HG03457 (cell line): ENCODE measurements around the gene RASGRF1.

ENCODE experiments used
- ATAC-seq: cut with Tn5 transposase; IDR thresholded peaks from one replicate; pipeline ENCODE4 v1.9.1; 2021; ENCODE audit warnings: moderate number of reproducible peaks; ENCODE audit not compliant: unreplicated experiment

RASGRF1 gene

DNA sequence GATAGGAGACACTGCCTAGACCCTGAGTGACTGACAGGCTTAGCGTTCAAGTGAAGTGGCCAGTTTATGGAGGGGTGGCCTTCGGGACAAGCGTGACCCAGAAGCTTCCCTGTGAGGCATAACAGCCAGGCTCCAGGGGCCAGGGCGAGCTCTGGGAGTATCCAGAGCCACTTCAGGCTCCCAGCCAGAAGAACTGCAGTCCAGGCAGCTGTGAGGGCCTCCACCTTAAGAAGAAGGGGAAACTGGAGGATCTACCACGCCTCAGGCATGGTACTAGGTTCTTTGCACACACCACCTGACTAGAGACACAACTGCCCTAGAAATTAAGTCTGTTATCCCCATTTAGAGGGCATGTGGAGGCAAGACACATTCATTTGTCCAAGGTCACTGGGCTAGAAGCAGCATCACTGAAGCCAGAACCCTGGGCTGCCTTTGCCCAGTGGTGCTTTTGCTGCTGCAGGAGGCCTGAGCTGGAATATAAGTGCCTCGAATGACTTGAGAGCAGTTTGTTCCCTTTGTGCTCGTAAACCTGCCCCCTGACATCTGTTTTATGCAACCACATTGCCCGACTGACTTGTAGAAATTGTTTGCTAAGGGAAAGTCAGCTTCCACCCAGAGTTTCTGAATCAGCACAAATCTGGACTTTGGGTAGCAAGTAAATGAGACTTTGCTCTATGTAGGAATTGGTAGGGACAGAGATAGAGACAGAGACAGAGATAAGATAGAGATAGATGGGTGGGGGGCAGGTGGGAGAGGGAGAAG, 23.3 kb downstream of the RASGRF1 start:
- no peak for ATAC-seq

DNA sequence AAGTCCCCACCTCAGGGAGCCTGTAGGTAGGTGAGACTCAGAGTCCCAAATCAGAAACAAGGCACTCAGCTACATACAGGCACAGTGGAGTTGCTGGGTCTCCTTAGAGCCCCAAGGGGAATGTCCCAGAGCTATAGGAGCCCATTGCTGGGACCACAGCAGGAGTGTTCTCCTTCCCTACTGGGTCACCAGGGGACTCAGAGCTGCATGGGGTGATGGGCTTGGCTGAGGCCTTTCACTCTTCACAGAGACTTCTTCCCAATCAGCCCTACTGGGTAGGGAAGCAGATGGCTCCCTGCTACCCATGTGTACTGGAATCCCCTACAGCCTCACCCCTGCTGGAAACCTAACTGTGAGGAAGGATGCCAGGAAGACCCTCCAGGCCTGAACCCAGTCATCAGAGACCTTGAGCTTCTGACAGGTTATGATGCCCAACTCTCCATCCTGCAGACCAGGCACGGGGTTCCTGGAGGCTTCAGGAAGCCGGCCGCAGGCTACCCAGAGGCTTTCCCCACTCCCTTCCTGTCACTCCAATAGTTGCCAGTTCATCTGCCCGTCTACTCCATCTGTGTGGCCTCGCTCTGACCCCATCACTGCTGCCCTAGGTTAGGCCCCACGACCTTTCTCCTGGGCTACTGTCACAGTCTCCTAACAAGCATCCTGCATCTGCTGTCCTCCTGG, 24.0 kb downstream of the RASGRF1 start:
- no peak for ATAC-seq

DNA sequence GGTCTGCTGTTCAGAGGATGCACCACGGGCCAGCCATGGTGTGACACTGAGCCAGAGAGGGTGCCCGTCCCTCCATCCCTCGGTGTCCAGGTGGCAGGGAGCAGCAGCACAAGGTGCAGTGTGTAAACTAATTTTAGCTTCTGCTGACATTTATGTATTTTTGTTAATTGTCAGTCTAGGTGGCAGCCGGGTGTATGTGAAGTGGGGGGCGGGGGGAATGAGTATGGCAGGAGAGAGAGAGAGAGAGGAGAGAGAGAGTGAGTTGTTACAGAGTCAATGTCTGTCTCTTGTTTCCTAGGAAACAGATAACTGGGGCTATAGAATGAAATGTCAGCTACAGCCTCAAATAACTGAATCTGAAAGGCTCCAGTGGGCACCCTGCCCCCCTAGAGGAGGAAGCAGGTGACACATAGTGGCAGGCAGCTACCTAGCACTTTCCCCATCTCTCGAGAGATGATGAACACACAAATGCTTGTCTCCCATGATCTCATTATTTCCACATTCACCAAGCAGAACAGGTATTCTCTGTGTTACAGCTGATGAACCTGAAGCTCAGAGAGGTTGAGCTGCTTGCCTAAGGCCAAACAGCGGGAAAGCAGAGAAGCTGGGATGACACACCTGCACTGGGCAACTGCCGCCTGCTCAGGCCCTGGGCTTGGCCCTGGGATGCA, 24.7 kb downstream of the RASGRF1 start:
- no peak for ATAC-seq

DNA sequence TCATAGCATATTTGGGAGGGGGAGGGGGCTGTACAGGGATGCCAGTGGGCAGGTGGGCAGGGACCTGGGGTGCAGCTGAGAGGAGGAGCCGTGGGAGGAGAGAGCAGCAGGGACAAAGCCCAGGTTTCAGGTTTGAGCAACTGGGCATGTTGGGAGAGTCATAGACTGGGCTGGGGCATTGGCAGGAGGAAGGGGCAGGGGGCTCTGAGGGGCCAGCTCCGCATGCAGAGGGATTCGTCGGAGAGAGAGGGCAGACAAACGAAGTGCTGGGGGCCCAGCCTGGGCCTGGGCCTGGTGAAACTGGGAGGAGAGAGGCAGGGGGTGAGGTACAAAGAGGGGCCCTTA, 25.2 kb downstream of the RASGRF1 start:
- ATAC-seq = no peak

DNA sequence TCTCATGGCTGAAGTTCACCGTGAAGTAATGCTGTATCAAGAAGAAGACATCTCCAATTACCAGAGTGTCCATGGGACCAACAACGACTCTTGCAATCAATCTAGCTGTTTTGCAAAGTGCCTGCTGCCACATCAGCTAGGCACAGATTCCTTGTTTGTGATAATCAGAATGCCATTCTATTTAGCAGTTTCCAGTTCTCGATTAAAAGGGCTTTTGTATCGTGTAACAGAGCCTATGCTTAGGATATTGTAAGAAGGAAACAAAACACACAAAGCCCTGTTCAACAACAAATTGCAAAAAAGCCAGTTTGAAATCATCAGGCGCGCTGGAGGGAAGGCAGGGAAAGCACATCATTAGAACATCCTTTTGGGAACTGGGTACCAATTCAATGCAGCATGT, 26.1 kb downstream of the RASGRF1 start:
- ATAC-seq = no peak

DNA sequence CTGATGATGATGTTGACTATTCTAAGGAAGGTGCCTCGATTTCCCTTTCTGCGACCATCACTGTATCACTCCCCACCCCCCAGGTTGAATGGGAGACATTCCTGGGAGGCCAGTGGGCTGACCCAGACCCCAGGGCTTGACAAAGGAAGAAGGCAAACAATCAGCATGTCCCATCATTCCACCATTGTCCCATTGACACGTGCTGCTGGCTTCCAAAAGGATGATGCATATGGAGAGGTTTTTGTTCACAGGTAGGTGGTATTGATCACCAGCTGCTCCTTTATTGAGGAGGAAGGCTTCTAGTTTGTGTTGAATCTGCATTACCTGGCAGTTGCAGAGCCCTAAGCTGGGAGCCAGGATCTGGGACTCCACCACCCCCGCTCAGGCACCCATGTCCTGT, 30.4 kb downstream of the RASGRF1 start:
- no peak for ATAC-seq

DNA sequence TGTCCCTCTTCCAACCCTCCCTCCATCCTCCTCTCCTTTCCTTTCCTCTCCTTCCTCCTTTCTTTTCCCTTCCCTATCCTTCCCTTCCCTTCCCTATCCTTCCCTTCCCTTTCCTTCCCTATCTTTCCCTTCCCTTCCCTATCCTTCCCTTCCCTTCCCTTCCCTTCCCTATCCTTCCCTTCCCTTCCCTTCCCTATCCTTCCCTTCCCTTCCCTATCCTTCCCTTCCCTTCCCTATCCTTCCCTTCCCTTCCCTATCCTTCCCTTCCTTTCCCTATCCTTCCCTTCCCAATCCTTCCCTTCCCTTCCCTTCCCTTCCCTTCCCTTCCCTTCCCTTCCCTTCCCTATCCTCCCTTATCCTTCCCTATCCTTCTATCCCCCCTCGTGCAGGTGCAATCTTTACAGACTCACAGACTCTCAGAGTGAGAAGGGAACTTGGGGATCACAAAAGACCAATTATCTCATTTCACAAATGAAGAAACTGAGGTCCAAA, 31.5 kb downstream of the RASGRF1 start:
- no peak for ATAC-seq

DNA sequence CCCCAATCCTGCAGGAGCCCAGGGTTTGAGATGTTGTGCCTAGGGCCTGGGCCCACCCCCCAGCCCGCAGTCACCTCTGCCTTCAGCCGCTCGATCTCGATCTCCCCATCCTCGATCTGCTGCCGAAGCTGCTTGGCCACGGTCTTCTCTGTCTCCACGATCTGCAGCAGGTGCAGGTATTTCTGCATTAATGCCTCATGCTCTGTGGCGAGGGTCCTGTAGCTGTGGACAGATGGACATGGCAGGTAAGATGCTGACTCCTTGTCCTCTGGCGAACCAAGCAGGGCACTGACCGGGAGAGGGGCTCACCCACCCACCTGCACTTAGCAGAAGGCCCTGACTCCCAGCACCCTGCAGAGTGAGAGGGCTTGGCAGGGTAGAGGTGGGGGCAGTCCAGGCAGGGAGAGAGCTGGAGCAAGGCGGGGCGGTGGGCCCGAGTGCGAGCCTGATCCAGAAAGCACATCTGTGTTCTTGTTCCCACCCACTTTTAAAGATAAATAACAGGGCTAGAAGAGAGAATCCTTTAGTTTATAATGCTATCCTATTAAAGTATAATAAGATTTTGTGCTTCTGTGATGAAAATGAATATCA, 32.2 kb downstream of the RASGRF1 start:
- ATAC-seq = no peak

DNA sequence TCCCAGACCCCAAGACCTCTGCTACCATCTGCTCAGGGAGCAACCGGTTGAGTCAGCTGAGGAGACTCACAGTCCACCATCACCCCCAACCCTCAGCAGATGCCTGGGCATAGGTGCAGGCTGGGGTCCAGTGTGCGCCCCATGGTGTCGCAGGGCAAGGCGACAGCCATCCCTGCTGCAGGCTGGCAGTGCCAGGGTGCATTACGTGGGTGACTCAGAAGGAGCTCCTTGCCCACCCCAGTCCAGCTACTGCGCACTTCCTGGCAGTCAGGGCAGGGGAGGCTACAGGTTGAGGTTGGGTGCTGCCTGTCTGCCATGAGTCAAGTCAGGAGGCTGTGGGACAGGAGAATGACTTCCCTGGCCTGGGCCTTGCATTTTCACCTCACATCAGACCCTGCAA, 33.5 kb downstream of the RASGRF1 start:
- no peak for ATAC-seq

DNA sequence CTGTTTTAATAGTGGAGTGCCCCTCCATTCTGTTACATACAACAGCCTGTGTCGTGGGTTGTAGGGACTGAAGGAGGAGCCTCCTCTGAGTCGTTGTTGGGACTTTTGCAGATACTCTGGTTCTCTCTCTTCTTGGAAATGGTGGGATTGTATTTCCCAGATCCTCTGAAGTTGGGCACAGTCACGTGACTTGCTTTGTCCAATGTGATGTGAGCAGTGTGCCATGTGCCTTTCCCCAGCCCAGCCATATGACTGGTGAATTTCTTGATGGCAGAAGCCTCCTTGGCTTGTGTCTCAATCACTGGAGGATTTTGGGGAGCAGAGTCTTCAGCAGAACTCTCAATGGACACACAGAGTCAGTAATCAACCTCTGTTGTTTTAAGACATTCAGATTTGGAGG, 36.2 kb downstream of the RASGRF1 start:
- ATAC-seq = no peak

DNA sequence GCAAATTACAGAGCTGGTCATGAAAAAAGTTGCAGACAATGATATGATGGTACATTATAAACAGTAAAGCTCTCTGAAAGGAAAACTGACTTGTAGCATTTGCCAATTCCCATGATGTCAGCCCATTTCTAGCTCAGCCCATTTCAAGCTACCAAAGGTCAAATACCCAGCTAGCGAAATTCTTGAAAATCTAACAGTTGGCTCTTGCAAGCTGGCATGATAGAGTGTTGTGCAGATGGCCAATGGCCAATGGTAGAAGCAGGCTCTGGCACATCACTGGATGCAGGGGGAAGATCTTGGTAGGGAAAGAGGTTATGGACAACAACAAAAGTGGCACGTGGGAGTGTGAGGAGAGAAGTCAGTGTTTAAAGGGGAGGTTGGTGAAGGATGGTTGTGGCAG, 36.7 kb downstream of the RASGRF1 start:
- no peak for ATAC-seq

DNA sequence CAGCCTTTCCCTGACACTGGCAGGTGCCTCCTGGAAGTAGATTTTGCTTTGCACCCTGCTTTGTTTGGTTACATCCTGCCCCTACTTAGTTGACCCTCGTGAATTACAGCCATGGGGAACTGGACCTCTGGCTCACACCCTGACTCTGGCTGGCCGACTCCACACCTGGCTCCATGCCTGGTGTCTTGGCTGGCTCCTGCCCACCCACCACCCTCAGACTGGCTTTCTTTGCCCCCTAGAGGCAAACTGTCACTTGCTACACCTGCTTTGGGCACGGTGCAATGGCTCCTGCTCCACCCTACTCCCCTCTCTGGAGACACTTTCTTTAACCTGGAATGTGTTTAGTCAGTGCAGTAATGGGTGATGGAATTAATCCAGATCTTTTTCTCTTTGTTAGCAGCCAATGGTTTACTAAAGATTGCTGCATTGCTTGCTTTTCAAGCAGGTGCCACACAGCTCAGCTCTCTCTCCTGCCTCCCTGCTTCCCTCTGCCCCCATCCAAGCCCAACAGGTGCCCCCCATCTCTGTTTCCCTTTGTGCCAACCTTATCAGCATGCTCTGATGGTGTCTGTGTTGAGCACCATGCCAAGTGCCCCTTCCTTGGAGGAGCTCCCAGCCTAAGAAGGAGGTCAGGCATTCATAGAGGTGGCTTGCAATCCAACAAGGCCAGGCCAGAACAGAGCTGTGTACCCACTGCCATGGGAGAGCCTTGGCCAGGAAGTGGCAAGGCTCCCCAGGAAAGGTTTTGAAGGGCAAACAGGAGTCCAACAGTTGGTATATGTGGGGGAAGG, 38.4 kb downstream of the RASGRF1 start:
- ATAC-seq = no peak

DNA sequence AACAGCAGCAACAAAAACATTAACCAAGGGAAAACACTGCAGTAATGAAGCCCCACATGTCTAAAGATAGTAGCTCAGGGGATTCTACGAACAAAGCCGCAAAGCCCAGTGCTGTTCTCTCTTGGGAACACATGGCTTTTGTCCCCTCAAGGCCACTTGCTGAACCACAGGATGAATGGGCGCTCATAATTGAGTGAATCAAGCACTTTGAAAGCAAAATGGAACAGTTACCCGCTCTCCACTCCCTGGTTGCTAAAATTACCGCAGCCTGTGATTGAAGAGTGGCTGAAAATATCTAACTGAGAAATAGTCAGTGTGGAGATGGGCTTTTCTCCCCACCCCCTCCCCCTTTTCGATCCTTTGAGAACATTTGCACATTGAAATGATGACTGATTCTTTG, 39.6 kb downstream of the RASGRF1 start:
- no peak for ATAC-seq

DNA sequence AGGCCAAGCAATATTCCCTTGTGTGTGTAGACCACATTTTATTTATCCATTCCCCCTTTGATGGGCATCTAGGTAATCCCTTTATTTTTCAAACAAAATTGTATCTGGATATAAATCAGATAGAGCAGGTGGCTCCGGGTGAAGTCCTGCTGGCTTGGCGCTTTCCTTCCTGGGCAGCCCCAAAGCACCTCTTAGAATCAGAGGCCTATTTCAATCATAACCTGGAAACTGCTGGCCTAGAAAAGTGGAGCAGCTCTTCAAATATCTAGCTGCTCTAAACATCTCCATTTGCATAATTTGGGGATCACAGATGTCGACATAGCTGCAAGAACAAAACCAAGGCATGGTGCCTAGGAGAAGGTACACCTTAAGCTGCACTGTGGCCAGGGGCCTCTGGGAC, 40.2 kb downstream of the RASGRF1 start:
- ATAC-seq = no peak

DNA sequence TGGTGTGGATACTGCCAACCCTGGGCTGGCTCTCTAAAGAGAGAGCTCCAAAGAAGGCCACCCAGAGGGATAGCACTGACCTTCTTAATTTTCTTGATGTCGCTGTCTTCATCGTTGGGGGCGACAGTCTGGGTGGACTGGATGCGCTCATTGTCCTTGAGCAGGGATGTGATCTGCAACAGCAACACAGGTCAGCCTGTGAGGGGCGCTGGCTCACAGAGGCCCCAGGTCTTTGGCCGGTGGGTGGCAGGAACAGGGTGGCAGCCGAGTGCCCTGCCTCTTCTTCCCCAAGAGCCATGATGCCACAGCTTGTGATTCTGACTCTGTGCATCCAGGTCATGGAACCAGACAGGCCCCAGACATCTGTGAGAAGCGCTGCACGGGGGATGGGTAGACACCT, 41.2 kb downstream of the RASGRF1 start:
- ATAC-seq = no peak

DNA sequence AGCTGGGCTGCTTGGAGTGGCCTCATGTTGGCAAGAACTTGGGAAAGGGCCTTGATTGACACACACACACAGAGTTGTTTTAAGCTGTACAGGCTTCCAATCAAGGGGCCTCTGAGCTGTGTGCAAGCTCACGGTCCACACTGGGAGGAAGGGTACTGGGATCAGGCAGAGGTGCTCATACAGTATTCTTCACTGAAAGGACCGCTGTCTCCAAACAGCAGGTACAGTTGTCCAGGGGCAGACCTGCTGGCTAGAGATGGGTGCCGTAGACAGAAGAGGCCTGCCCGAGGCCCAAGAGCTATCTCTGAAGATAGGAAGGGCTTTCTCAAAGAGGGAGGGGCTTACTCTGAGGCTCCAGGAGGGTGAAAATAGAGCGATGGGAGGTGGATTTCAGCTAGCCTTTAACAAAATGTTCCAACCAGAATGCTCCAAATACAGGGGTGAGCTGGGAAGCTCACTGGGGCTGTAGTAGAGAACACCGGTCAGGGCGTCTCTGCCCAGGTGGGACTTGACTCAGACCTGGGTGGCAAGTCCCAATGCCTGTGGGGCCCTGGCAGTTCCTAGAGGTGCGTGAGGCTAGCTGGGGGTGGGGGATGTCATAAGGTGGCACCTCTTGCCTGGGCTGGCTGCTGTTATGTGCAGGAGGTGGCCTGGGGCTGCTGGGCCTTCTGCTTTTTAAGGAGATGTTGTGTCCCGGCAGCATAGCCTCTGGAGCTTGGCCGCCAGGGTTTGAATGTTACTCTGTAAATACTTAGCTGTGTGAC, 42.7 kb downstream of the RASGRF1 start:
- no peak for ATAC-seq

DNA sequence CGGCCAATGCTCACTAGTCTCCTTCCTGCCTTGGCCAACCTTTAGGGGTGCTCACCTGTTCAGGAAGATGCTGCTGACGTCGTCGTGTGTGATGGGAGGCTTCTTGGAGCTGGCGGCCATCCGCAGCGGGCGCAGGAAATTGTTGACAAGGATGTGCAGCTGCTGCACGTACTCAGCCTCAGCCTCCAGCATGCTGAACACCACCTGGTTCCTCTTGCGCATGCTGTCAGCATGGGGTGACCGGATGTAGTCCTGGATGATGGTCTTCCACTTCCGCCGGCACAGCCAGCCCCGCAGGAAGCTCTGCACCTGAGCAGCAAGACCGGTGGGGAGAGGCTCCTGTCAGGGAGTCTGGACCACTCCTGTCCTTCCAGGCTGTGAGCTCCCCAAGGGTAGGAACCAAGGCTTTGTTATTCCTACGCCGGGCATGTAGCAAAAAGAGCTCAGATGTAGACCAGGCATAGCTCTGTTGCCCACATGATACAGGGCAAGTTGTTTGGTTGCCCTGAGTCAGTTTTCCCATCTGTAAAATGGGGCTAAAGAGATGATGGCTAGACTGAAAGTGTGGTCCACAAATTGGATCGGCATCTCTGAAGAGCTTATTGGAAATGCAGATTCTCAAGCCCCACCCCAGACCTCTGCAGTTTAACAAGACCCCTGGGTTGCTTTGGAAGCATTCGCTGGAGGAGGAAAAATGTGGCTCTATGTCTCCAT, 43.7 kb downstream of the RASGRF1 start:
- no peak for ATAC-seq

DNA sequence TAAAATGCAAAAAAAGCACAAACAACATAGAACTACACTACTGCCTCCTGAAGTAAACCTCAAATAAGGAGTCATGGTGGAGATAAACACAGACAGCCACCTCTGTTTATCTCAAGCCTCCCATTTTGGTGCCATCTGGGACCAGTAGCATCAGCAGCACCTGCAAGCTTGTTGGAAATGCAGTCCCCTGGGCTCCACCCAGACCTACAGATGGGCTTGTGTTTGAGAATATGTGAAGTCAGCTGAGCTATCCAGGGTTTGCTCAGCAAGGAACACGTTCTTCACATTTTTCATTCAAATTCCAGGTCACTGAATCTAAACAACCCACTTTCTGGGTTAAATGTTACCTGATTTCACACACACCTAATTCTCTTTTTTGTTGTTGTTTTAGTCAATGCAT, 45.5 kb downstream of the RASGRF1 start:
- no peak for ATAC-seq

DNA sequence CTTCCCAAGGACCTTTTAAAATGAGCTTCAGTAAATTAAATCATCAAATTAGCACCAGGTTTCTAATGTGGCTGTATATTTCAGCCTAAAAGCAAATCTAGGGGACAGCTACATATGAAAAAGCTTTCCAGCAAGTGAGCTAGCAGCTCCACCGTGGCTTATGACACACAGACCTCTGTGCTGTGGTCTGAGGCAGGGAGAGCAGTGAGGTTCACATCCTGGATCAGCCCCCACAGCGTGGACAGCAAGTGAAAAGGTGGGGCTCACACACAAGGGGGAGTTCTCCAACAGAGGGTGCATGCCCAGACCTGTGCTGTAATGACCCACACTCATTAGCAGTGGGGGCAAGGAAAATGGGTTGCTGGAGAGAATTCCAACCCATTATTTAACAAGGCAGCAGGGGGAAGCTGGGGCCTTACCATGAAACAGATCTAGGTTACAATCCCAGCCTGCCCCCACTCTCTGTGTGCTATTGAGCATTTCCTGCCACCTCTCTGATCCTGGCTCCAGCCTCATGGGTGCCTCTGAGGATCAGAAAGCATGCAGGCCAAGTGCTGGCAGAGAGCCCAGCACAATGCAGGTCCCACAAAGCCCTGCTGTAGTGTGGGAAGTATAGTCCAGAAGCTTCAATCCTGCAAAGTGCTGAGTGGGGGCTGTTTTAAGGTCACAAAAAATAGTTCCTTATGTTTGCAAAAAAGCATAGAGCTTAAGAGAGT, 48.2 kb downstream of the RASGRF1 start:
- no peak for ATAC-seq
